ENCODE data around the gene VRK2.
"Not testable (repeated sequence)": the region's sequence is repeated elsewhere in the genome, so short reads cannot be mapped to it uniquely, and the experiment has no call there.

Gene VRK2

GRCh38 chr2:58055033-58055786 is 8.6 kb downstream of the VRK2 start:
- DNase-seq, result no peak

GRCh38 chr2:58056192-58056916 is 9.7 kb downstream of the VRK2 start:
- DNase-seq, result no peak

- no peak for DNase-seq
These were observed 11.3 kb downstream of the VRK2 start for GRCh38 chr2:58057707-58058530.

GRCh38 chr2:58063641-58064040 is 17.0 kb downstream of the VRK2 start:
- DNase-seq, result no peak

- no peak for DNase-seq
These were observed 17.5 kb downstream of the VRK2 start for GRCh38 chr2:58064086-58064485.

GRCh38 chr2:58065248-58065647 is 18.6 kb downstream of the VRK2 start:
- no peak for DNase-seq

- DNase-seq, result no peak
These were observed 20.4 kb downstream of the VRK2 start for GRCh38 chr2:58067001-58067400.

- DNase-seq, result no peak
These were observed 24.2 kb downstream of the VRK2 start for GRCh38 chr2:58070765-58071164.

GRCh38 chr2:58072102-58072501 is 25.5 kb downstream of the VRK2 start:
- DNase-seq, result no peak

GRCh38 chr2:58073008-58073407 is 26.4 kb downstream of the VRK2 start:
- no peak for DNase-seq

- no peak for DNase-seq
These were observed 27.1 kb downstream of the VRK2 start for GRCh38 chr2:58073751-58074150.

GRCh38 chr2:58081000-58081399 is 34.4 kb downstream of the VRK2 start:
- DNase-seq, result no peak

GRCh38 chr2:58089081-58089480 is 42.5 kb downstream of the VRK2 start:
- DNase-seq, result no peak

GRCh38 chr2:58092772-58093171 is 46.2 kb downstream of the VRK2 start:
- not testable (repeated sequence) for DNase-seq

- DNase-seq, result no peak
These were observed 50.4 kb downstream of the VRK2 start for GRCh38 chr2:58097025-58097424.

GRCh38 chr2:58098254-58099095 is 51.9 kb downstream of the VRK2 start:
- DNase-seq, result no peak

GRCh38 chr2:58099096-58099769 is 52.6 kb downstream of the VRK2 start:
- no peak for DNase-seq

GRCh38 chr2:58101500-58101899 is 54.9 kb downstream of the VRK2 start:
- no peak for DNase-seq

- no peak for DNase-seq
These were observed 60.3 kb downstream of the VRK2 start for GRCh38 chr2:58106896-58107295.

- DNase-seq, result no peak
These were observed 61.5 kb downstream of the VRK2 start for GRCh38 chr2:58107803-58108710.

GRCh38 chr2:58109481-58109880 is 62.9 kb downstream of the VRK2 start:
- no peak for DNase-seq
